HEK293T (cell line): ENCODE results near the gene FAM98A.

Experiments used
- CTCF ChIA-PET: fragments of 350-600 bp; formaldehyde crosslinking; extraction: SDS; loops from one replicate; lab custom pipeline; 2021; ENCODE audit warnings: antibody characterized with exemption, inconsistent platforms; lab: Yijun Ruan, JAX
- POLR2A ChIA-PET: fragments of 350-600 bp; formaldehyde crosslinking; extraction: SDS; loops from one replicate; lab custom pipeline; 2020; ENCODE audit warnings: antibody characterized with exemption, inconsistent platforms; lab: Yijun Ruan, JAX
- DNase-seq: peaks from one replicate; pipeline ENCODE4 v3.0.0; 2012; ENCODE audit warnings: mixed read lengths; ENCODE audit errors: extremely low spot score
- ARNT ChIP-seq: fragments of 450-650 bp; IDR thresholded peaks from 2 replicates; pipeline ENCODE4 v1.6.1; 2017; ENCODE audit warnings: mild to moderate bottlenecking
- BHLHE40 ChIP-seq: fragments of 450-650 bp; IDR thresholded peaks from 2 replicates; pipeline ENCODE4 v1.6.1; 2016; ENCODE audit warnings: mild to moderate bottlenecking, moderate library complexity, borderline replicate concordance
- CTBP1 ChIP-seq: fragments of 450-650 bp; IDR thresholded peaks from 2 replicates; pipeline ENCODE4 v1.6.1; 2016; ENCODE audit warnings: borderline replicate concordance
- ELF4 ChIP-seq: fragments of 450-650 bp; IDR thresholded peaks from 2 replicates; pipeline ENCODE4 v1.6.1; 2017; ENCODE audit warnings: antibody characterized with exemption
- FOXA1 ChIP-seq: fragments of 450-650 bp; IDR thresholded peaks from 2 replicates; pipeline ENCODE4 v1.6.1; 2016; ENCODE audit warnings: mild to moderate bottlenecking
- FOXK2 ChIP-seq: fragments of 450-650 bp; IDR thresholded peaks from 2 replicates; pipeline ENCODE4 v1.6.1; 2016; ENCODE audit warnings: mild to moderate bottlenecking
- FOXM1 ChIP-seq: fragments of 450-650 bp; IDR thresholded peaks from 2 replicates; pipeline ENCODE4 v1.6.1; 2017; ENCODE audit warnings: mild to moderate bottlenecking, borderline replicate concordance
- HDGF ChIP-seq: fragments of 450-650 bp; IDR thresholded peaks from 2 replicates; pipeline ENCODE4 v1.6.1; 2017; ENCODE audit warnings: antibody characterized with exemption, borderline replicate concordance
- L3MBTL2 ChIP-seq: fragments of 450-650 bp; conservative IDR thresholded peaks from 2 replicates; pipeline ENCODE4 v1.6.1; 2016; ENCODE audit warnings: mild to moderate bottlenecking
- LEF1 ChIP-seq: fragments of 450-650 bp; IDR thresholded peaks from 2 replicates; pipeline ENCODE4 v1.6.1; 2017; ENCODE audit warnings: mild to moderate bottlenecking, borderline replicate concordance
- NFRKB ChIP-seq: fragments of 450-650 bp; IDR thresholded peaks from 2 replicates; pipeline ENCODE4 v1.6.1; 2016; ENCODE audit warnings: mild to moderate bottlenecking, moderate library complexity
- PKNOX1 ChIP-seq: fragments of 450-650 bp; IDR thresholded peaks from 2 replicates; pipeline ENCODE4 v1.6.1; 2016
- SP1 ChIP-seq: fragments of 450-650 bp; IDR thresholded peaks from 2 replicates; pipeline ENCODE4 v1.6.1; 2017
- SUZ12 ChIP-seq: fragments of 450-650 bp; IDR thresholded peaks from 2 replicates; pipeline ENCODE4 v1.6.1; 2016; ENCODE audit warnings: mild to moderate bottlenecking
- TARDBP ChIP-seq: fragments of 450-650 bp; IDR thresholded peaks from 2 replicates; pipeline ENCODE4 v1.6.1; 2016
- ZNF384 ChIP-seq: fragments of 450-650 bp; IDR thresholded peaks from 2 replicates; pipeline ENCODE4 v1.6.1; 2016

Gene FAM98A

GRCh38 chr2:33603416-33603815 is 4.3 kb upstream of the FAM98A start:
- DNase-seq = no peak
- ChIA-PET CTCF (no interaction called here), POLR2A (no interaction called here)
- TF ChIP-seq SUZ12 (no peak), FOXK2 (no peak), ARNT (no peak), HDGF (no peak), CTBP1 (no peak), FOXM1 (no peak), ZNF384 (no peak), FOXA1 (no peak)

GRCh38 chr2:33602201-33602830 is 3.2 kb upstream of the FAM98A start:
- DNase-seq = no peak
- ChIA-PET CTCF (no interaction called here), POLR2A (no interaction called here)
- TF ChIP-seq L3MBTL2 = no peak
- TF ChIP-seq ELF4 = no peak

- DNase-seq = no peak
- CTCF ChIA-PET = no interaction called here
- POLR2A ChIA-PET = interaction anchor here (1.1 to 2.0 kb wide), 4 partner anchors 11 to 27 kb away, joined by 4 to 7 read pairs (median 4); no protein-coding TSS in a partner anchor
- TF ChIP-seq ELF4 (no peak), CTBP1 (no peak), ARNT (no peak), SP1 (no peak), NFRKB (no peak), BHLHE40 (no peak), LEF1 (no peak), FOXA1 (no peak), HDGF (no peak), ZNF384 (no peak), TARDBP (no peak), PKNOX1 (no peak), FOXK2 (no peak), L3MBTL2 (no peak), SUZ12 (no peak), FOXM1 (no peak)
Observed at GRCh38 chr2:33599943-33600192, 769 bp upstream of the FAM98A start.

- ChIA-PET POLR2A (interaction anchor here (0.8 to 2.0 kb wide), 6 partner anchors 8 to 44 kb away, joined by 3 to 7 read pairs (median 4); no protein-coding TSS in a partner anchor), CTCF (interaction anchor here (0.6 kb wide), 1 partner anchor 8 kb away, joined by 3 read pairs; no protein-coding TSS in a partner anchor)
- DNase-seq = peak; percentile 30
- no peak for TF ChIP-seq BHLHE40
- no peak for TF ChIP-seq SUZ12
- TF ChIP-seq LEF1 = no peak
- TF ChIP-seq FOXM1 = no peak
- no peak for TF ChIP-seq PKNOX1
- no peak for TF ChIP-seq ARNT
- TF ChIP-seq ELF4 = no peak
- no peak for TF ChIP-seq HDGF
- no peak for TF ChIP-seq NFRKB
- TF ChIP-seq FOXA1 = no peak
- no peak for TF ChIP-seq TARDBP
- no peak for TF ChIP-seq ZNF384
- no peak for TF ChIP-seq FOXK2
- no peak for TF ChIP-seq SP1
Observed at GRCh38 chr2:33598561-33599174, 431 bp downstream of the FAM98A start.

- TF ChIP-seq FOXK2 (no peak), ZNF384 (no peak), NFRKB (no peak), SUZ12 (no peak), ARNT (no peak), FOXA1 (no peak), ELF4 (no peak), SP1 (no peak), FOXM1 (no peak), CTBP1 (no peak), BHLHE40 (no peak), LEF1 (no peak), TARDBP (no peak), HDGF (no peak), PKNOX1 (no peak), L3MBTL2 (no peak)
- DNase-seq = no peak
- ChIA-PET POLR2A (no interaction called here), CTCF (no interaction called here)
Observed at GRCh38 chr2:33597026-33597425, 2.1 kb downstream of the FAM98A start.

- ChIA-PET POLR2A (no interaction called here), CTCF (no interaction called here)
- no peak for DNase-seq
- TF ChIP-seq NFRKB (no peak), TARDBP (no peak), FOXM1 (no peak), BHLHE40 (no peak)
Observed at GRCh38 chr2:33595385-33595784, 3.7 kb downstream of the FAM98A start.
